Measurements from ENCODE around the gene HOXC10. TPM values are rescaled to one million over a fixed set of nuclear protein-coding genes. Genes with fewer than 3 reads are reported as not detected.

Gene HOXC10
- total and polyA plus RNA-seq, 2 experiments from 2014 or later: not detected

GRCh38 chr12:53982648-53983567 lies 2.0 kb upstream of the HOXC10 start:
- Mint-ChIP-seq H3K4me3 (no peak overlapping the region), H3K27me3 (ENCODE audit: insufficient read depth, low read depth, poor library complexity) (peaks cover 100% of the 10 kb centered on the region), H3K4me1 (peaks cover 36% of the 10 kb centered on the region), H3K36me3 (ENCODE audit: low read depth) (no peaks in the 10 kb centered on the region; the same call in 2 of the 3 replicates), H3K27ac (no peak overlapping the region), H3K9me3 (peaks cover 5% of the 10 kb centered on the region; the same call in 2 of the 3 replicates)
- no peak for TF ChIP-seq STAT1 (IDR thresholded peaks at IDR 0.05; ENCODE audit: unreplicated experiment)
- no peak for TF ChIP-seq CREB1 (CRISPR knock-in tag; IDR thresholded peaks at IDR 0.05; ENCODE audit: low read depth)
- peak; percentile 18 for TF ChIP-seq EZH2 (IDR thresholded peaks at IDR 0.05; ENCODE audit: low read depth, unreplicated experiment)
- TF ChIP-seq NANOG (IDR thresholded peaks at IDR 0.05; ENCODE audit: borderline replicate concordance): no peak
- Histone ChIP-seq H3F3A (replicated peaks; ENCODE audit: low read depth) (peaks cover 46% of the 10 kb centered on the region), H4K20me1 (replicated peaks; ENCODE audit: insufficient read depth) (peaks cover 31% of the 10 kb centered on the region), H3K4me2 (peak overlapping the region; percentile 41), H3K79me2 (replicated peaks; ENCODE audit: insufficient read depth) (no peaks in the 10 kb centered on the region), H2AFZ (no peak overlapping the region), H3K27ac (ENCODE audit: low read depth) (no peak overlapping the region), H3K27me3 (ENCODE audit: insufficient read depth) (peaks cover 98% of the 10 kb centered on the region), H3K36me3 (ENCODE audit: insufficient read depth) (no peaks in the 10 kb centered on the region), H3K4me3 (no peak overlapping the region), H3K9me2 (ENCODE audit: insufficient read depth) (no peaks in the 10 kb centered on the region), H3K4me1 (ENCODE audit: insufficient read depth) (peaks cover 56% of the 10 kb centered on the region)
- ATAC-seq (no peak), DNase-seq (ENCODE audit: low spot score) (no peak)

GRCh38 chr12:53983568-53983949 lies 1.4 kb upstream of the HOXC10 start:
- Histone ChIP-seq H3K36me3 (ENCODE audit: insufficient read depth) (no peaks in the 10 kb centered on the region), H3K4me3 (0 out of 2 replicates have a peak overlapping the region, but pooled peaks have one; percentile 2), H3K27me3 (ENCODE audit: insufficient read depth) (peaks cover 98% of the 10 kb centered on the region), H3K27ac (ENCODE audit: low read depth) (no peak overlapping the region), H2AFZ (no peak overlapping the region), H3K79me2 (replicated peaks; ENCODE audit: insufficient read depth) (no peaks in the 10 kb centered on the region), H3K4me1 (ENCODE audit: insufficient read depth) (peaks cover 53% of the 10 kb centered on the region), H4K20me1 (replicated peaks; ENCODE audit: insufficient read depth) (peaks cover 37% of the 10 kb centered on the region), H3F3A (replicated peaks; ENCODE audit: low read depth) (peaks cover 50% of the 10 kb centered on the region), H3K4me2 (peak overlapping the region; percentile 41; the same call in 1 of the 2 replicates), H3K9me2 (ENCODE audit: insufficient read depth) (no peaks in the 10 kb centered on the region)
- no peak overlapping the region for H3K4me3 Mint-ChIP-seq
- no peak overlapping the region for H3K27ac Mint-ChIP-seq
- DNase-seq (ENCODE audit: low spot score) (peak; percentile 58), ATAC-seq (no peak)
- H3K9me3 Mint-ChIP-seq: peaks cover 5% of the 10 kb centered on the region; the same call in 2 of the 3 replicates
- H3K27me3 Mint-ChIP-seq (ENCODE audit: insufficient read depth, low read depth, poor library complexity): peaks cover 100% of the 10 kb centered on the region
- TF ChIP-seq CREB1 (CRISPR knock-in tag; IDR thresholded peaks at IDR 0.05; ENCODE audit: low read depth): no peak
- TF ChIP-seq EZH2phosphoT487 (IDR thresholded peaks at IDR 0.05; ENCODE audit: unreplicated experiment): peak; percentile 42
- H3K4me1 Mint-ChIP-seq: peaks cover 31% of the 10 kb centered on the region
- H3K36me3 Mint-ChIP-seq (ENCODE audit: low read depth): no peaks in the 10 kb centered on the region; the same call in 2 of the 3 replicates

- ATAC-seq: peak; percentile 2; the same call in 1 of the 3 replicates
- Histone ChIP-seq H3K4me2 (peak overlapping the region; percentile 62; the same call in 1 of the 2 replicates), H2AFZ (no peak overlapping the region), H3K36me3 (ENCODE audit: insufficient read depth) (no peaks in the 10 kb centered on the region), H3K27me3 (ENCODE audit: insufficient read depth) (peaks cover 98% of the 10 kb centered on the region), H3F3A (replicated peaks; ENCODE audit: low read depth) (peaks cover 48% of the 10 kb centered on the region), H3K4me1 (ENCODE audit: insufficient read depth) (peaks cover 53% of the 10 kb centered on the region), H3K4me3 (0 out of 2 replicates have a peak overlapping the region, but pooled peaks have one; percentile 2), H3K79me2 (replicated peaks; ENCODE audit: insufficient read depth) (no peaks in the 10 kb centered on the region), H4K20me1 (replicated peaks; ENCODE audit: insufficient read depth) (peaks cover 40% of the 10 kb centered on the region), H3K9me2 (ENCODE audit: insufficient read depth) (no peaks in the 10 kb centered on the region), H3K27ac (ENCODE audit: low read depth) (no peak overlapping the region)
- Mint-ChIP-seq H3K4me3 (0 out of 3 replicates have a peak overlapping the region, but pooled peaks have one; percentile 26), H3K27me3 (ENCODE audit: insufficient read depth, low read depth, poor library complexity) (peaks cover 100% of the 10 kb centered on the region), H3K4me1 (peaks cover 27% of the 10 kb centered on the region), H3K36me3 (ENCODE audit: low read depth) (no peaks in the 10 kb centered on the region; the same call in 2 of the 3 replicates), H3K27ac (no peak overlapping the region), H3K9me3 (peaks cover 5% of the 10 kb centered on the region; the same call in 2 of the 3 replicates)
- TF ChIP-seq EZH2 (IDR thresholded peaks at IDR 0.05; ENCODE audit: low read depth, unreplicated experiment): peak; percentile 95
- TF ChIP-seq ZNF114 (CRISPR knock-in tag; IDR thresholded peaks at IDR 0.05): no peak
- no peak for TF ChIP-seq ZNF331 (CRISPR knock-in tag; IDR thresholded peaks at IDR 0.05; ENCODE audit: low read depth)
- no peak for TF ChIP-seq JUNB (IDR thresholded peaks at IDR 0.05; ENCODE audit: unreplicated experiment)
- no peak for TF ChIP-seq STAT1 (IDR thresholded peaks at IDR 0.05; ENCODE audit: unreplicated experiment)
- peak; percentile 38 for TF ChIP-seq EZH2phosphoT487 (IDR thresholded peaks at IDR 0.05; ENCODE audit: unreplicated experiment)
- no peak for DNase-seq (ENCODE audit: low spot score)
Measured at GRCh38 chr12:53983950-53984572, 885 bp upstream of the HOXC10 start.

All from GM23338 (cell line).